GM12865 (cell line): Measurements from ENCODE around the gene ALPL.
"Not testable (repeated sequence)": the region's sequence is repeated elsewhere in the genome, so short reads cannot be mapped to it uniquely, and the experiment has no call there.

Experiments used
- DNase-seq: peaks from one replicate; pipeline ENCODE4 v3.0.0; 2010; ENCODE audit warnings: low read depth
- H3K4me3 ChIP-seq: 2 replicates; pipeline ENCODE4 v1.5.1; 2011; ENCODE audit warnings: mild to moderate bottlenecking, low read depth, low read length, control low read depth
- CTCF ChIP-seq: IDR thresholded peaks from 2 replicates; pipeline ENCODE4 v1.5.1; 2011; ENCODE audit warnings: low read length, control low read depth, low read depth, inconsistent platforms; ENCODE audit not compliant: insufficient read depth; ENCODE audit errors: missing control alignments

The ALPL gene

GRCh38 chr1:21509351-21510112, at the start of gene ALPL:
Gene ALPL (plus strand): TSS chr1:21509423. CDS start chr1:21554082, 44,659 bp downstream.
- H3K4me3 ChIP-seq, result no peak within 1 kb of the TSS
- no peak for TF ChIP-seq CTCF
- no peak for DNase-seq

- not testable (repeated sequence) for H3K4me3 ChIP-seq, DNase-seq
Observed at GRCh38 chr1:21465127-21465526, 44.1 kb upstream of the ALPL start.

GRCh38 chr1:21467946-21468345, 41.3 kb upstream of the ALPL start:
- H3K4me3 ChIP-seq, DNase-seq: not testable (repeated sequence)

DNA sequence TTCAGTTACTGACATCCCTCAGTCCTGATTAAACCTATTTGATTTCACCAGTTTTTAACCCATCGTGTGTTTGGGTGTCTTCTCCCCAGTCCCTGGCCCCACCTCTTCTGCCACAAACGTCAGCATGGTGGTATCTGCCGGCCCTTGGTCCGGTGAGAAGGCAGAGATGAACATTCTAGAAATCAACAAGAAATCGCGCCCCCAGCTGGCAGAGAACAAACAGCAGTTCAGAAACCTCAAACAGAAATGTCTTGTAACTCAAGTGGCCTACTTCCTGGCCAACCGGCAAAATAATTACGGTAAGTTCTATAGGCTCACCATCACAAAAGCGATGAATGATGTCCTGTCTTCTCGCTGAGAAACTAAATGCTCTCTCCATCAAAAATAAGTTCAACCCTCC, 40.6 kb upstream of the ALPL start:
- peak; percentile 14 for DNase-seq
- peak; percentile 32 for TF ChIP-seq CTCF
- no peak overlapping the region for H3K4me3 ChIP-seq

DNA sequence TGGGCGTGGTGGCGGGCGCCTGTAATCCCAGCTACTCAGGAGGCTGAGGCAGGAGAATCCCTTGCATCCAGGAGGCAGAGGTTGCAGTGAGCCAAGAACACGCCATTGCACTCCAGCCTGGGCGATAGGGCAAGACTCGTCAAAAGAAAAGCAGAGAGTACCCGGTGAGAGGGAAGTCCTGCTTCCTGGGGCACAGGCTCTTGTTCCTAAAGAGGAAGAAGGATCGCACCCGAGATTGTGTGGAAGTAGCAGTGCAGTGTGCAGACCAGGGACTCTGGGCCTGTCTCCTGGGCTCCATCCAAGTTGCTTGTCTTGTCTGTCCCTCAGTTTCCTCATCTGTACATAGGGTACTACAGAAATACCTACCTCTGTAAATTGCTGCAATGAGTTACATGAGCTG, 39.6 kb upstream of the ALPL start:
- no peak for TF ChIP-seq CTCF
- no peak overlapping the region for H3K4me3 ChIP-seq
- DNase-seq, result no peak

- TF ChIP-seq CTCF, result no peak
- DNase-seq, result no peak
- H3K4me3 ChIP-seq, result no peak overlapping the region
Observed at GRCh38 chr1:21472861-21473260, 36.4 kb upstream of the ALPL start.

- H3K4me3 ChIP-seq, result no peak overlapping the region
- no peak for TF ChIP-seq CTCF
- DNase-seq, result no peak
Observed at GRCh38 chr1:21478356-21478755, 30.9 kb upstream of the ALPL start.

GRCh38 chr1:21483881-21484280, 25.3 kb upstream of the ALPL start:
- DNase-seq, H3K4me3 ChIP-seq: not testable (repeated sequence)
